Stimulated activated CD8-positive, alpha-beta memory T cell treated with anti-CD3 and anti-CD28 coated beads, Interleukin-2, amount 100 ng/mL, for 48 hours (primary cell): ENCODE data around the gene PRM2.
"Not testable (repeated sequence)": the region's sequence is repeated elsewhere in the genome, so short reads cannot be mapped to it uniquely, and the experiment has no call there.

Source experiments
- DNase-seq, 2 donors: peaks; one replicate each; pipeline ENCODE4 v3.0.0-alpha.2; 2020; ENCODE audit warnings: low read depth in 2 of 2

PRM2 gene

GRCh38 chr16:11307639-11308492 lies 31.6 kb upstream of the PRM2 start:
- DNase-seq, result no peak

- DNase-seq, result no peak
Observed at GRCh38 chr16:11306997-11307638, 30.8 kb upstream of the PRM2 start.

DNA sequence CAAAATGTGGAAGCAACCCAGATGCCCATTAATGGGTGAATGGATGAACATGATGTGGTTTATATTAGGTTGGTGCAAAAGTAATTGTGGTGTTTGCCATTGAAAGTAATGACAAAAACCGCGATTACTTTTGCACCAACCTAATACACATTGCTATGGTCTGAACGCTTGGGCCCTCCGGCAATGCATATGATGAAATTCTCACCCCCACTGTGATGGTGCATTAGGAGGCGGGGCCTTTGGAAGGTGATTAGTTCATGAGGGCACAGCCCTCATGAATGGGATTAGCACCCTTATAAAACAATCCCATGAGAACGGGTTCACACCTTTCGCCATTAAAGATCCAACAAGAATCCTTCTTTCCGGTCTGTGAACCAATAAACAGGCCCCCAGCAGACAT lies 30.1 kb upstream of the PRM2 start:
- DNase-seq, result no peak

DNA sequence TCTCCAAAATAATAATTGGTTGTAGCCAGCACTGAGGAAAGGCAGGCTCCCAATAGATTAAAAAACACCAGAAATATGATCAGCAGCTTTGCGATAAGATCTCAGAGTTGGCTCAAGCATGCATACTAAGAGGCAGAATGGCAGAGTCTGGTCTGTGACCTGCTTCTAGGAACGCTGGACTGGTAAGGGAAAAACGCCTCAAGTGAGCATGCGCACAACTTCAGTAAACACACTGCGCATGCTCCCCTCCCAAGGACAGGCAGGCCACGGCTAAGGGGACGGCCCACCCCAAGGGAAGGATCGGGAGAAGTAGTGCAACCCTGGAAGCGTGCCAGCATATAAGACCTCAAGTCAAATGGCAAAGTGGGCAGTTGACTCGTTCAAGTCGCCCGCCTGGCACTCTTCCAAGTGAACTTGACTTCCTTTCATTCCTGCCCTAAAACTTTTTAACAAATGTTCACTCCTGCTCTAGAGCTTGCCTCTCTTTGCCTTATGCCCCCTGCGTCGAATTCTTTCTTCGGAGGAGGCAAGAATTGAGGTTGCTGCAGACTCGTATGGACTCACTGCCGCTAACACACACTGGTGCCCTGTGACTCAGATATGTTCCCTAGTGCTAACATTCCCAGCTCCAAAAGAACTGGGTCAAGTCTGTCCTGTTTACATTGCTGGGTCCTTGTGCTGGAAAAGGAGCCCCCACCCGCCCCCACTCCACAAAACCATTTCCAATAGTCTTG lies 27.3 kb upstream of the PRM2 start:
- no peak for DNase-seq

GRCh38 chr16:11302977-11303376 lies 26.7 kb upstream of the PRM2 start:
- no peak for DNase-seq

- no peak for DNase-seq
Observed at GRCh38 chr16:11301645-11302501, 25.6 kb upstream of the PRM2 start.

DNA sequence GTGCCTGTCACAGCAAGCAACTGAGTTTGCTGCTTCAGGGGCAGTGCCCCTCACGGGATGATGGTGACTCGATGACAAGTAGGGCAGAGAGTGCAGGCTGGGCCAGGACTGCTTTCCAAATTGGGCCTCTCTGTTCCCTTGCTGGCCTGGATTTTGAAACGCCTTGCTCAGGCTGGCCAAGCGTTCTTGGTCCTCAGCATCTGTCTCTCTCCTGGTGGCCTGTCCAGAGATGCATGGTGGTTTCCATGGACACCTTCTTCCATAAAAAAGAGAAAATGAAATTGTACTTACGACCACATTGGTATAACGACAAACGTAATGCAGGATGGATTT lies 24.2 kb upstream of the PRM2 start:
- no peak for DNase-seq

DNA sequence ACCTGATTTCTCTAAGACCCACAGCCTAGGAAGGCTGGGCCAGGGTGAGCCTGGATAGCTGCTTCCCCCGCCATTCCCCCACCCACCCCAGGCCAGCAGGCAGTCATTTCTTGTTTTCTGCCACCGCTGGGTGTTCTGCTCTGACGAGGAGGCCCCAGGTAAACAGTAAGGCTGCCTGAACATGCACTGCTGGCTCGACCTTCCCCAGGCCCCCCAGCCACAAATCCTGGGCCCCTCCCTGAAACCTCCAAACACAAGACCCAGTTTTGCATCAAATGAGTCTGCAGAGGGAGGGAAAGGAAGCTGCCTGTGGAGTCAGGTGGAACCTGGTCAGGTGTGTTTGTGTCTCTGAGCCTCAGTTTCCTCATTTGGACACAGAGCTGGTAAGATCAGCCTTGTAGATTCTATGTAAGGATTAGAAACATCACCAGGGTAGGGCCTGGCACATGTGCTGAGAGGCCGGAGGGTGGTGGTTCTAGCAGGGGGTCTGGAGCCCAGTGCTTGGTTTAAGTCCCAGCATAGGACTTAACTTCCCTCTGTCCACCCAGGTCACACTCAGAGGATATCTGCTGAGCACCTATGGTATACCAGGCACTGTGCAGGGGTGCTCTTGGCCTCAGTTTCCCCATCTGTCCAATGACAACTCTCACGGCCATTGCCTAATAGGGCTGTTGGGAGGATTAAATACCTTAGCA lies 23.7 kb upstream of the PRM2 start:
- DNase-seq, result no peak

DNA sequence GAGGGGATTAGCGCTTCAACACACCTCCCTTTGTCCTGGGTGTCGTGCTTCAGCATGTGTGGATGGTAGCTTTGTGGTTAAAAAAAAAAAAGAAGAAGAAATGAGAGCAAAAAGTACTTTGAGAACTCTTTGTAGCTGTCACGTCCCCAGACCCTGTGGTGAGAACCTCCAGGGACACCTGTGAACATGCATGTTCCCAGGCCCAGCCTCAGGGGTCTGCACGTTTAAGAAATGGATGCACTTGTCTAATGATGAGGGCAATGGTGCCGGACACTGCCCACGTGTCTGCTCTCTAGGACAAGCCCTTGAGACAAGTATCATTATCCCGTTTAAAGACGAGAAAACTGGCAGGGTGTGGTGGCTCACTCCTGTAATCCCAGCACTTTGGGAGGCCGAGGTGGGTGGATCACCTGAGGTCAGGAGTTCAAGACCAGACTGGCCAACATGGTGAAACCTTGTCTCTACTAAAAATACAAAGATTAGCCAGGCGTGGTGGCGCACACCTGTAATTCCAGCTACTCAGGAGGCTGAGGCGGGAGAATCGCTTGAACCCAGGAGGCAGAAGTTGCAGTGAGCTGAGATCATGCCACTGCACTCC lies 22.8 kb upstream of the PRM2 start:
- not testable (repeated sequence) for DNase-seq

GRCh38 chr16:11298143-11298900 lies 22.0 kb upstream of the PRM2 start:
- no peak for DNase-seq

DNA sequence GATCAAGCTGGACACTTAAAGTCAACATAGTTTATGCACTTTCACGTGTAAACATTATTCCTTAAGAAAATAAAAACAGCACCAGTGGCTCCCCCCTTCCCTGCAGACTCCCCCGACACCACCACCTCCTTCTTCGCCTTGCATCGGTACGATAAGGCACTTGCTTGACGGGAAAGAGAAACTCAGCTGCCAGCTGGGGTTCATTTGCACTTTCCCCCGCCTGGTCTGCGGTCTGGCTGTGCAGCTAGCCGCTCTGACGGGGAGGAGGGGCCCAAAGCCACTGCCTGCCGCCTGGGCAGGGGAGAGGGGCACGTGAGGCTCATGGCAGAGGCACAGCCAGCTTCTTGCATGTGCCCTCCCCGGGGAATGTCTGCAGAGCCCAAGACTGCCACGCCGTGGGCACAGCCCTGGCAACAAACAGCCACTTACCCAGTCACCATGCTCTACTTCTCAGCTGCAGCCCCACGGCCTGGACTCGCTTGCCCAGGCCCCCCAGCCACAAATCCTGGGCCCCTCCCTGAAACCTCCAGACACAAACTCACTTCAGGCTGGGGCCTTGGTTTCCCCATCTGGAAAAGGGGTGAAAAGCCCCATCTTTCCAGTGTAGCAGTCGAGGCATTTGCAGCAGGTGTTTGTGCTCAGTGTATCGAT lies 21.3 kb upstream of the PRM2 start:
- peak; percentile 50 to 58 for DNase-seq

GRCh38 chr16:11296706-11297491 lies 20.6 kb upstream of the PRM2 start:
- no peak for DNase-seq

DNA sequence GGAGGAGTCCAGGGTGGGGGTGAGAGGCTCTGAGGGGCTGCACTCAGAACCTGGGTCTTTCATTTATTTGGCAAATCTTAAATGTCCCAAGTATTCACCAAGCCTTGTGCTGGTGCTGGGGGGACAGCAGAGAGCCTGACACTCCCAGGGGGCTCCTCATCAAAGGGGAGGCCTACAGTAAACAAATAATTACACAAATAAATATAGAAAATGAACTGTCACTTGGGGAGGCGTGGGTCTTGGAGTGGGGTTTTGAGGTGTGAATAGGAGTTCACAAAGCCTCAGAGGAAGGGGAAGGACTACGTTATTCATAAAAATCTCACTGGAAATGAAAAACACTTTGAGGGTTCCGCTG lies 20.0 kb upstream of the PRM2 start:
- DNase-seq, result no peak

GRCh38 chr16:11295672-11296071 lies 19.4 kb upstream of the PRM2 start:
- no peak for DNase-seq

- no peak for DNase-seq
Observed at GRCh38 chr16:11292076-11292748, 15.9 kb upstream of the PRM2 start.

DNA sequence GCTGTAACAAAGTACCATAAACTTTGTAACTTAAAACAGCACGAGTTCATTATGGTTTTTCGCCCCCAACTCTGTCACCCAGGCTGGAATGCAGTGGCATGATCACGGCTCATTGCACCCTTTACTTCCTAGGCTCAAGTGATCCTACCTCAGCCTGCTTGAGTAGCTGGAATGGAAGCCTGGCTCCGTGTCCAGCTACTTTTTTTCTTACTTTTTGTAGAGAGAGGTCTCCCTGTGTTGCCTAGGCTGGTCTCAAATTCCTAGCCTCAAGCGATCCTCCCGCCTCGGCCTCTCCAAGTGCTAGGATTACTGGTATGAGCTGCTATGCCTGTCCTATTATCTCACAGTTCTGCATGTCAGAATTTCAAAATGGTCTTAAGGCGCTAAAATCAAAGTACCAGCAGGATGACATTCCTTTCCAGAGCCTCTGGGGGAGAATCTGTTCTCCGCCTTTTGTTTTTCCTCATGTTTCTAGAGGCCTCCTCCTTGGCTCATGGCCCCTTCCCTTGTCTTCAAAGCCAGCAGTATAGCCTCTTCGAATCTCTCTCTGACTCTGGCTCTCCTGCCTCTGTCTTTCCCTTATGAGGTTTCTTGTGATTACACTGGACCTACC lies 14.9 kb upstream of the PRM2 start:
- DNase-seq, result no peak

DNA sequence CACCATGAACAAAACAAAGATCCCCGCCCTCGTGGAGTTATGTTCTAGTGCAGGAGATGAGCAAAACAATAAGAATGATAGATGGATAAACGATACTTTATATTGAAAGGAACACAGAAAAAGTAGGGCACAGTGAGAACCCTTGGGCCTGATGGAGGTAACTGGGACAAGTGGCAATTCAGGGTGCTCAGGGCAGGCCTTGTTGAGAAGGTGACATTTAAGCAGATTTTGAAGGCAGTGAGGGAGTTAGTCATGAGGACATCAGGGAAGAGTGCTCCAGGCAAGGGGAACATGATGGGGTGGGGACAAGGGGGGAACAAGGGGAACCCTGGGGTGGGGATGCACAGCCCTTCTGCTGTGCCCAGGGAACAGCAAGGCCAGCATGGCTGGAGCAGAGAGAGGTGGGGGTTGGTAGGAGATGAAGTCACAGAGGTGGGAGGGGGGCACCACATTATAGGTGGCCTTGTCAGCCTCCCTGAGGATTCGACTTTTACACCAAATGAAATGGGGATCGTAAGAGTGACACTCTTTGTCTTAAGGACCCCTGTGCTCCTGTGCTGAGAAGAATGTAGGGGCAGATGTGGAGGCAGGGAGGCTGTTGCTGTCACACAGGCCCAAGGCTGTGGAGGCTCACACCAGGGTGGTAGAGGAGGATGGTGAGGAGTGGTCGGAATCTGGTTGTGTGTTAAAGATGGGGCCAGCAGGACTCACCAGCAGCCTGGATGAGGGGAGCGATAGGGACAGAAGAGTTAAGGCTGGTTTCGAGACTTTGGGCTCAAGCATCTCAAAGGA lies 14.0 kb upstream of the PRM2 start:
- no peak for DNase-seq
